Neuronal stem cell (in vitro differentiated cells): ENCODE results near the gene CYBA.

Experiments
- DNase-seq: peaks from one replicate; pipeline ENCODE4 v3.0.0-alpha.2; 2013; ENCODE audit warnings: low spot score
- H2AFZ ChIP-seq: one replicate; pipeline ENCODE4 v1.6.1; 2013; ENCODE audit warnings: mild to moderate bottlenecking, low read length, inconsistent platforms
- H2AK5ac ChIP-seq: 2 replicates; pipeline ENCODE4 v1.6.1; 2013; ENCODE audit warnings: low read depth, mild to moderate bottlenecking, inconsistent platforms, low read length, moderate library complexity, mixed read lengths
- H2BK120ac ChIP-seq: 2 replicates; pipeline ENCODE4 v1.6.1; 2013; ENCODE audit warnings: low read depth, mild to moderate bottlenecking, inconsistent platforms, low read length, moderate library complexity, mixed read lengths
- H2BK12ac ChIP-seq: one replicate; pipeline ENCODE4 v1.6.1; 2013; ENCODE audit warnings: low read length, inconsistent platforms
- H2BK15ac ChIP-seq: 2 replicates; pipeline ENCODE4 v1.6.1; 2013; ENCODE audit warnings: mild to moderate bottlenecking, low read length, inconsistent platforms, mixed read lengths
- H2BK5ac ChIP-seq: one replicate; pipeline ENCODE4 v1.6.1; 2013; ENCODE audit warnings: inconsistent platforms, mild to moderate bottlenecking, low read length, moderate library complexity
- H3K14ac ChIP-seq: one replicate; pipeline ENCODE4 v1.6.1; 2013; ENCODE audit warnings: low read length, inconsistent platforms
- H3K18ac ChIP-seq: 2 replicates; pipeline ENCODE4 v1.6.1; 2013; ENCODE audit warnings: low read length, inconsistent platforms
- H3K23ac ChIP-seq: 2 replicates; pipeline ENCODE4 v1.6.1; 2013; ENCODE audit warnings: low read depth, mild to moderate bottlenecking, mixed read lengths, low read length, inconsistent platforms; ENCODE audit not compliant: poor library complexity
- H3K27ac ChIP-seq: replicated peaks from 3 replicates; pipeline ENCODE4 v1.5.1; 2013; ENCODE audit warnings: low read length, inconsistent platforms
- H3K27me3 ChIP-seq, 3 experiments: 2 replicates each; pipeline ENCODE4 v1.6.1; 2013; ENCODE audit warnings: low read length in 3 of 3, mild to moderate bottlenecking in 2 of 3, inconsistent platforms in 1 of 3, low read depth in 1 of 3, mixed read lengths in 1 of 3, moderate library complexity in 1 of 3; ENCODE audit not compliant: control insufficient read depth in 3 of 3, insufficient read depth in 3 of 3
- H3K36me3 ChIP-seq, 2 donors: replicated peaks in 1 of 2; 2 replicates each; pipeline ENCODE4 v1.6.1; 2013; ENCODE audit warnings: low read length in 2 of 2; ENCODE audit not compliant: control insufficient read depth in 2 of 2, insufficient read depth in 2 of 2
- H3K4ac ChIP-seq: 2 replicates; pipeline ENCODE4 v1.6.1; 2013; ENCODE audit warnings: inconsistent platforms, mild to moderate bottlenecking, low read length, moderate library complexity
- H3K4me1 ChIP-seq, 2 donors: 1 replicate in 1 of 2; 2 replicates in 1 of 2; pipeline ENCODE4 v1.6.1; 2013; ENCODE audit warnings: low read length in 2 of 2, low read depth in 1 of 2; ENCODE audit not compliant: control insufficient read depth in 2 of 2, insufficient read depth in 1 of 2
- H3K4me2 ChIP-seq: one replicate; pipeline ENCODE4 v1.6.1; 2013; ENCODE audit warnings: mild to moderate bottlenecking, low read length, inconsistent platforms; ENCODE audit not compliant: insufficient read depth, poor library complexity, severe bottlenecking
- H3K4me3 ChIP-seq, 2 donors: 2 replicates each; pipeline ENCODE4 v1.5.1; 2013; ENCODE audit warnings: low read length in 2 of 2, mild to moderate bottlenecking in 2 of 2, inconsistent platforms in 1 of 2, moderate library complexity in 1 of 2
- H3K79me1 ChIP-seq: one replicate; pipeline ENCODE4 v1.6.1; 2013; ENCODE audit warnings: low read depth, mild to moderate bottlenecking, inconsistent platforms, low read length, moderate library complexity
- H3K9ac ChIP-seq: one replicate; pipeline ENCODE4 v1.6.1; 2013; ENCODE audit warnings: mild to moderate bottlenecking, low read depth, low read length, inconsistent platforms; ENCODE audit not compliant: poor library complexity
- H3K9me3 ChIP-seq, 2 donors: replicated peaks in 1 of 2; 2 replicates each; pipeline versions ENCODE3 to v1.6.1; 2013; ENCODE audit warnings: low read length in 2 of 2, mild to moderate bottlenecking in 2 of 2, inconsistent platforms in 1 of 2, low read depth in 1 of 2, mixed read lengths in 1 of 2, moderate library complexity in 1 of 2; ENCODE audit not compliant: control insufficient read depth in 2 of 2, insufficient read depth in 1 of 2
- H4K8ac ChIP-seq: one replicate; pipeline ENCODE4 v1.6.1; 2013; ENCODE audit warnings: low read depth, mild to moderate bottlenecking, inconsistent platforms, low read length, moderate library complexity
- H4K91ac ChIP-seq: one replicate; pipeline ENCODE4 v1.6.1; 2013; ENCODE audit warnings: low read length, low read depth, mild to moderate bottlenecking, inconsistent platforms; ENCODE audit not compliant: poor library complexity
- WGBS, 2 donors: extraction: QIAGEN DNeasy Blood & Tissue Kit; methylation state at CpG; one replicate each; pipeline ENCODE4 v1.1.7; 2013; ENCODE audit warnings: missing lambda C conversion rate in 2 of 2, mixed read lengths in 1 of 2; ENCODE audit not compliant: insufficient read length in 2 of 2, insufficient replicate concordance in 1 of 2; ENCODE audit errors: extremely low coverage in 2 of 2; 5-methylcytosine and 5-hydroxymethylcytosine counted together

Gene CYBA

GRCh38 chr16:88686062-88686438 is 35.2 kb upstream of the CYBA start:
- H3K79me1 ChIP-seq: peaks cover 4% of the 10 kb centered on the region
- no peaks in the 10 kb centered on the region for H3K9me3 ChIP-seq
- DNase-seq: no peak
- no peak overlapping the region for H4K8ac ChIP-seq
- H2BK15ac ChIP-seq: peak overlapping the region; percentile 67
- H3K14ac ChIP-seq: no peak overlapping the region
- H3K36me3 ChIP-seq: no peaks in the 10 kb centered on the region
- no peak overlapping the region for H3K27ac ChIP-seq
- H3K4me3 ChIP-seq: peak overlapping the region; percentile 34 to 77
- peak overlapping the region; percentile 21 for H3K9ac ChIP-seq
- H2BK120ac ChIP-seq: no peak overlapping the region
- peak overlapping the region; percentile 72 for H3K4me2 ChIP-seq
- H3K4me1 ChIP-seq: peaks cover 14 to 21% of the 10 kb centered on the region in 2 donors
- H4K91ac ChIP-seq: no peak overlapping the region
- peak overlapping the region; percentile 90 for H2AFZ ChIP-seq
- H2BK5ac ChIP-seq: no peak overlapping the region
- no CpG with 5 or more reads among the region's 25 CpGs for WGBS, 2 donors
- peak overlapping the region; percentile 22 for H2BK12ac ChIP-seq
- H3K18ac ChIP-seq: peak overlapping the region; percentile 91
- H3K4ac ChIP-seq: no peak overlapping the region
- H2AK5ac ChIP-seq: no peak overlapping the region
- H3K27me3 ChIP-seq: peaks cover 8 to 69% (median 35%) of the 10 kb centered on the region in 3 experiments
- peak overlapping the region; percentile 89 for H3K23ac ChIP-seq

GRCh38 chr16:88685156-88686061 is 34.6 kb upstream of the CYBA start:
- Histone ChIP-seq H3K4me3 (peak overlapping the region; percentile 34 to 77), H3K36me3 (no peaks in the 10 kb centered on the region), H2BK15ac (peak overlapping the region; percentile 81), H3K4me2 (peak overlapping the region; percentile 72), H2BK120ac (peak overlapping the region; percentile 81), H3K4me1 (peaks cover 16 to 21% of the 10 kb centered on the region in 2 donors), H3K4ac (peak overlapping the region; percentile 76), H2BK5ac (no peak overlapping the region), H3K27ac (no peak overlapping the region), H3K14ac (peak overlapping the region; percentile 71), H2AK5ac (peak overlapping the region; percentile 63), H4K8ac (peak overlapping the region; percentile 96), H2BK12ac (peak overlapping the region; percentile 73), H3K18ac (peak overlapping the region; percentile 91), H2AFZ (peak overlapping the region; percentile 90), H3K27me3 (peaks cover 8 to 62% (median 35%) of the 10 kb centered on the region in 3 experiments), H3K9ac (peak overlapping the region; percentile 44), H4K91ac (no peak overlapping the region), H3K79me1 (peaks cover 3% of the 10 kb centered on the region), H3K9me3 (no peaks in the 10 kb centered on the region), H3K23ac (peak overlapping the region; percentile 91)
- no peak for DNase-seq
- no CpG with 5 or more reads among the region's 33 CpGs for WGBS, 2 donors

GRCh38 chr16:88684569-88685155 is 33.8 kb upstream of the CYBA start:
- H4K91ac ChIP-seq: no peak overlapping the region
- H3K4me1 ChIP-seq: peaks cover 16 to 21% of the 10 kb centered on the region in 2 donors
- H3K27me3 ChIP-seq: peaks cover 8 to 58% (median 35%) of the 10 kb centered on the region in 3 experiments
- no peaks in the 10 kb centered on the region for H3K9me3 ChIP-seq
- no peak overlapping the region for H2BK12ac ChIP-seq
- H3K14ac ChIP-seq: no peak overlapping the region
- H3K4me3 ChIP-seq: no peak overlapping the region
- no peak overlapping the region for H2BK15ac ChIP-seq
- H2AFZ ChIP-seq: no peak overlapping the region
- no peaks in the 10 kb centered on the region for H3K36me3 ChIP-seq
- no peak overlapping the region for H2AK5ac ChIP-seq
- H3K23ac ChIP-seq: no peak overlapping the region
- no peak overlapping the region for H3K27ac ChIP-seq
- no peak overlapping the region for H3K9ac ChIP-seq
- no peak overlapping the region for H3K18ac ChIP-seq
- no peak overlapping the region for H2BK5ac ChIP-seq
- H2BK120ac ChIP-seq: no peak overlapping the region
- H3K4me2 ChIP-seq: no peak overlapping the region
- H3K4ac ChIP-seq: no peak overlapping the region
- H4K8ac ChIP-seq: no peak overlapping the region
- no peak for DNase-seq
- H3K79me1 ChIP-seq: peaks cover 3% of the 10 kb centered on the region
- no CpG with 5 or more reads among the region's 15 CpGs for WGBS, 2 donors
